CD1c-positive myeloid dendritic cell (primary cell): ENCODE results near the gene REEP1.
"Not testable (repeated sequence)": the region's sequence is repeated elsewhere in the genome, so short reads cannot be mapped to it uniquely, and the experiment has no call there.

ENCODE experiments used
- DNase-seq: peaks from one replicate; pipeline ENCODE4 v3.0.0-alpha.2; 2016; ENCODE audit errors: extremely low spot score

Gene REEP1

GRCh38 chr2:86345783-86346370 lies 8.5 kb upstream of the REEP1 start:
- not testable (repeated sequence) for DNase-seq

DNA sequence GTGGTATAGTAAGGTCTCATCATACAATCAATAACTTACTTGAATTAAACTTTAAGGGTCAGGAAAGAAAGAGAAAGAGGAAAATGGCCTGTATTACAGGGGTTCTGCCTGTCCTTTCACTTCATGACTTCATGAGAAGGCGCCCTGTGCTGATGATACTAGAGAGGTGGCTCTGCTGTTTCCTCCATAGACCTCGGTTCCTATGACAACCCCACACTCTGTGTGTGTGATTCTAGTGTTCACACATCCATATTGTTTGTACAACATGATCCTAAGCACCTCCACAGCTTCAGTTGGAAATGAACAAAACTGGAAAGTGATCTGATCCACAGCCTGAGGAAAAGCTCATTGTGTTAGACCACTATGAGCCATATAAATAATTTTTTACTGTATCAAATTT lies 7.0 kb upstream of the REEP1 start:
- DNase-seq = no peak

GRCh38 chr2:86342488-86342887 lies 5.1 kb upstream of the REEP1 start:
- DNase-seq = no peak

GRCh38 chr2:86341470-86341869 lies 4.0 kb upstream of the REEP1 start:
- no peak for DNase-seq

- DNase-seq = no peak
Measured at GRCh38 chr2:86338778-86339295, 1.4 kb upstream of the REEP1 start.

DNA sequence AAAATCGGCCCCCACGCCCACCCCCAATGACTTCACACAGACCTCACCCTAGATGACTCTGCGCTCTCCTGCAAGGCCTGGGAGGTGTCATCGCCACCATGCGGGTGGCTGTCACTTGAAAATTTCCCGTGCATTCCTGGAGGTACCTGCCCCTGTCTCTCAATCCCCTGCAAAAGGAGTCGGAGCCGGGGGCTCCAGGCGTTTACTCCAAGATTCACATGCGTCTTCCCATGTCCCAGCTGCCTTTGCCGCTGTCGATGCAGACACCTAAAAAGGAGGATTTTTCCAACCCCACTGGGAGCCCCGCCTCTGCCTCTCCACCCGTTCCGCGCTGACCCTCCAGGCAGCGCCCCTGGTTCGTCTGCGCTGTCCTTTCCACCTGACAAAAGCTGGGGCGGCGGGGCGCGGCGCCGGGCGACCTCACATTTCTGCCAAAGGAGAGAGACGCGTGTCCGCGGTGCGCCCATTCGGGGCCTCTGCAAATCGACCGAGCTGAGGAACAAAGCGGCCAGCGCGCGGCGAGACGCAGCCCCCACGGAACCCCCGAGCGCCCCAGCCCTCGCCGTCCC lies 667 bp downstream of the REEP1 start:
- peak; percentile 34 for DNase-seq

- no peak for DNase-seq
Measured at GRCh38 chr2:86335865-86336674, 1.4 kb downstream of the REEP1 start.

GRCh38 chr2:86333378-86333777 lies 4.0 kb downstream of the REEP1 start:
- DNase-seq = no peak

DNA sequence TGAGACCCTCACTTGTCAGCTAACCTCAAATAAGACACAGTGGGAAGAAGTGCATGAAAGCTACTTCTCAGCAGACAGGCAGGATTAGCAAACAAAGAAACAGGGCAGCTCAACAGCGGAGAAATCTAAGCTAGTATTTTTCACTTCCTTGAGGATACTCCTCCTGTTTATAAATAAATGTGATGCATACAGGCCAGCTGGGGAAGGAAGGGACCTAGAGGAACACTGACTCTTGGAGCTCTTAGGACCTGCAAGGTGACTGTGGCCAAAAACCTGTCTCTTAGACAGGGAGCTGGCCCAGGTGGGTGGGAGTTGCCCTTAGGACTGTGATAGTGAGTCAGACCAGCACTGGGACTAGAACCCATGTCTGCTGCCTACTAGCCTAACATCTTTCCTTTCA lies 4.8 kb downstream of the REEP1 start:
- DNase-seq = no peak

DNA sequence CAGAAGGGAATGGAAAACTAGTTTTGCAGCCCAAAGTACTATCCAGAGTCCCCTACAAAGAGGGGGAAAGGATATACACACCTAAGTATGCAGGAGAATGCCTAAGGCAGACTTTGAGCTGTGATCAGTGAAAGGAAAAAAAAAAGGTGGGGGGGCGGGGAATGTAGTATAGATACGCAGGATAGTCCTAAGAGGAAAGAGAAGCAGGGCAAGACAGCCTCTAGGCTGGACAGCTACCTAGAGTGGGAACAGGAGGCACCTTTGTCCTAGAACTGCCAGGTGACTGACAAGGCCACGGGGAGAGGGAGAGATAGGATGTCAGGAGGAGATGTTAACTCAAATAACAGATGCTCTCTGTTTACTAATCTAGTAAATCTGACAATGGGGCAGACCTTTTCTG lies 6.0 kb downstream of the REEP1 start:
- no peak for DNase-seq

GRCh38 chr2:86330001-86330400 lies 7.4 kb downstream of the REEP1 start:
- DNase-seq = peak; percentile 6

- no peak for DNase-seq
Measured at GRCh38 chr2:86323273-86324021, 14.0 kb downstream of the REEP1 start.

- DNase-seq = no peak
Measured at GRCh38 chr2:86319700-86320580, 17.5 kb downstream of the REEP1 start.

DNA sequence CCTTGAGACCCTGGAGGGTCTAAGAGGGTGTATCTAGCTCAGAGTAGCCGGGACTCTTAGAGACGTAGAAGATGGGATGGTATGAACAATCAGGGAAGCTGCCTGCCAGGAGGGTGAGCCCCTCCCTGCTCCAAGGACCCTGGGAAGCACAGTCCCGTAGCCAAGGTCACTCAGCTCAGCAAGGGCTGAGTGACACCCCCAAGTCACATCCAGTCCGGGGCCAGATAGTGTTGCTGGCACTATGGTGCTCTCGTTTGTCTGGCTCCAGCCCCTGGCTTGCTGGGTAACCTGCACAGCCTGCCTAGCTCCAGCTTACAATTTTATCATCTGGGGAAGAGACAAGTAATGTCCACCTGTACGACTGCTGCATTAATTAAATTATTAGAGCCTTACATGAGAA lies 22.3 kb downstream of the REEP1 start:
- DNase-seq = no peak

GRCh38 chr2:86314125-86314524 lies 23.3 kb downstream of the REEP1 start:
- no peak for DNase-seq

DNA sequence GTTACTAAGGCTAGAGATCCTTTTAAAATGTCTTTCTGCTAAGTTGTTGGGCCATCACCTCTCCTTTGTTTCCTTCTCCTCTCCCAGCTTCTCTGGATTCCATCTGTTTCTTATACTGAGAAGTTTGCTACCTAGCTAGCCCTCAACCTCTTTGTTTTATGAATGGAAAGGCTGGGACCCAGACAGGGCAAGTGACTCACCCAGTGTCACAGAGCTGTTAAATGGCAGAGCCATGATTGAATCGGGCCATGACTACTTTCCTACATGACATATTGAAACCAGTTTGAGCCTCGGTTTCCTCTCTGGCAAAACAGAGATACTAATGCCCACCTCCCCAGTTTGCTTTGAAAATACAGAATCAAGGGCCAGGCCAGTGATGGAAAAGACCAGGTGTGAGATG lies 24.1 kb downstream of the REEP1 start:
- no peak for DNase-seq

DNA sequence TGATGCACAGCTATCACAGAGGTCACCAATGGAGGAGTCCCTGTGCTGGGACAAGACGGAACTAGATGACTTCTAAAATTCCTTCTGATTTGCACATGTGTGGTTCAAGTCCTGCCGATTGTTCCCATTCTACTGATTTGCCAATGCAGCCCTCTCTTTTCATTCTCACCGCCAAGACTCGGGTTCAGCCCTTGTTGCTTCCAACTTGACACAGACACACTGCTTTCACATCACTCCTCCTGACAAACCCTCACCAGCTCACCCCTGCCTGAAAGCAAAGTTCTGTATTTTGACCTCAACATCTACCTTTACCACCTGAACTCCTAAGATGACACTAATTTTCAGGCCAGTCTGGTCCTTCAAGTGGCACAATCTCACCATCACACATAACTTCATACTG lies 25.5 kb downstream of the REEP1 start:
- no peak for DNase-seq

DNA sequence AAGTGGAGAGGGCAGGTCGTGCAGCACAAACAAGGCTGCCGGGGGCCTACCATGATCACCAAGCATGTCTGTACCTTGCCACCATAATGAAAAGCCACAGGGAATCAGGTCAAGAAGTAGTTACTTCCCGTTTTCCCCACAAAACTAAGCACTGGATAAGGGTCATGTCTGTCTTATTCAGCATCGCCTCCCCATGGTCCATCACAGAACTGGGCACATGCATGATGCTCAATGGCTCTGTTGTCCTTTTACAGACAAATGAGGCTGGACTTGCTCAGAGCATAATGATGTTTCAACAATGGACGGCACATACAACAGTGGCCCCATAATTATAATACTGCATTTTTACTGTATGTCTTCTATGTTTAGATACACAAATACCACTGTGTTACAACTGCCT lies 27.5 kb downstream of the REEP1 start:
- DNase-seq = no peak

DNA sequence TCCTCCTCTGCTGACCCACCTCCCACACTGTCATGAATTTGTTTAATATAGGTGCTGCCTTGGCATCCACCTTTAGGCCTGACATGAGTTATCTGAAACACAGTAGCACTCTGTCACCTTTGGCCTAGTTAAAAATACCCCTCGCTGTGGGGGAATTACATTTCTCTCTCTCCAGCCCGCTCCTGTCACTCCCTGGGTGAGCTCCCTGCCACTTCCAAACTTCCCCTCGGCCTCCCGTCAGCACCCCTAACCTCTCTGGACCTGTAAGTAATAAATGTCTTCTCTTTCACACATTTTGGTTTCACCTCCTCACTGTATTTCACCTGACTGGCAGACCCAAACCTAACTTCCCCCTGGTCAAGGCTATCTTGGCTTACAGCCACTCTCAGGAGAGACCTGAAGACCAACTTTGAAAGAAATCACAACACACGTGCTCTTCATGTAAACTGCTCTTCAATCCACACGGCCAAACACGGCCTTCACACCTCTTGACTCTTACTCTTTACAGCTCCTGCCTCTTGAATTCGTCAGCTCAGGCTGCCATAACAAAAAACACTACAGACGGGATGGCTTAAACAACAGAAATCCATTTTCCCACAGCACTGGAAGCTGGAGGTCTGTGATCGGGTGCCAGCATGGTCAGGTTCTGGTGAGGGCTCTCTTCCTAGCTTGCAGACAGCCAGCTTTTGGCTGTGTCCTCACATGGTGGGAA lies 28.3 kb downstream of the REEP1 start:
- no peak for DNase-seq

DNA sequence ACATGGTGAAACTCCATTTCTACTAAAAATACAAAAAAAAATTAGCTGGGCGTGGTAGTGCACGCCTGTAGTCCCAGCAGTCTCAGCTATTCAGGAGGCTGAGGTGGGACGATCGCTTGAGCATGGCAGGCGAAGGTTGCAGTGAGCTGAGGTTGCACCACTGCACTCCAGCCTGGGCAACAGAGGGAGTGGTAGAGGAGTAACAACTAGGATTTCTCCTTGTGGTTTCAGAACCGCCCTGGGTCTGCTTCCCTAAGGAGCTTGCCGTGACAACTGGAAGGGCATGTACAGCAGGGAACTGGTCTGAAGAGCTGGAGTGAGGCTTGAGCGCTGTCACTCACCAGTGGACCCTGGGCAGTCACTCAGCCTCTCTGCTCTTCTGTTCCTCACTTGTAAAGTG lies 29.1 kb downstream of the REEP1 start:
- no peak for DNase-seq

GRCh38 chr2:86307431-86307830 lies 30.0 kb downstream of the REEP1 start:
- DNase-seq = no peak
